ENCODE data around the gene SYNCRIP.
"Not testable (repeated sequence)": the region's sequence is repeated elsewhere in the genome, so short reads cannot be mapped to it uniquely, and the experiment has no call there.

The SYNCRIP gene

DNA sequence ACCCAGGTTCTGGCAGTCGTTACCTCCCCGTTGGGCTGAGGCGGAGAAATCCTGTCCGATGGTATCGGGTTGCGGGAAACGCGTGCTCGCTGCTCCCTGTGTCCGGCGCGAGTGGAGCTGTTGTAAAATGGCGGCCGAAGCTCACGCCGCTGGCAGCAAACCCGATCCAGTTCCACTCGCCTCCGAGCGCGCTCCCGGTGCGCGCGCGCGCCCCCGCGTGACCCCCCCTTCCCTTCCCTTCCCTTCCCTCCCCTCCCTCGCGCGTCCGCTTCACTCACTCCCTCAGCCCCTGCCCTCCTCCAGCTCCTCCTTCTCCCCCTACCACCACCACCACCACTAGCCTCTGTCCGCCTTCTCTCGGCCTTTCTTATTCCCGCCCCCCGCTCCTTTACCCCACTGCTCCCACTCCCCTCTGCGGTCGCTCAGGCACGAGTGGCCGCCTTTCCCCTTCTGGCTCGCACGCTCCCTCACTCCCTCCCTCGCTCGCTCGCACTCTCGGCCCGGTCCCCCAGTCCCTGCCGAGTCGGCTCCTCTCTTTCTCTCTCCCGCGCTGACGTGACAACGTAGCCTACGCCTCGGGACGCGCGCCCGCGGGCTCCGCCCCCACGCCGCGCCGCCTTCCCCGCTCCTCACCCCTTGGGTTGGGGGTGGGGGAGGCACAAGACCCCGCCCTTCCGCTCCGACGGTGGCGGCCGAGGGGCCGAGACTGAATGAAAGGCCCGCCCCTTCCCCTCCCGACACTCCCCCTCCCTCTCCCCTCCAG is at the start of gene SYNCRIP:
SYNCRIP (minus strand) TSS at position 113 of the 763 bp plus-strand sequence. CDS start 1,447 bp downstream, outside the sequence.
- DNase-seq (ENCODE audit: low read depth): peak; percentile 85

GRCh38 chr6:85691478-85691877 is 48.8 kb upstream of the SYNCRIP start:
- DNase-seq (ENCODE audit: low read depth): no peak

GRCh38 chr6:85690071-85690470 is 47.4 kb upstream of the SYNCRIP start:
- no peak for DNase-seq (ENCODE audit: low read depth)

- DNase-seq (ENCODE audit: low read depth): no peak
These were observed 43.0 kb upstream of the SYNCRIP start for GRCh38 chr6:85685713-85686112.

GRCh38 chr6:85684809-85685171 is 42.1 kb upstream of the SYNCRIP start:
- DNase-seq (ENCODE audit: low read depth): no peak

- DNase-seq (ENCODE audit: low read depth): no peak
These were observed 41.6 kb upstream of the SYNCRIP start for GRCh38 chr6:85684133-85684808.

GRCh38 chr6:85681899-85682298 is 39.2 kb upstream of the SYNCRIP start:
- DNase-seq (ENCODE audit: low read depth): not testable (repeated sequence)

GRCh38 chr6:85680388-85680787 is 37.7 kb upstream of the SYNCRIP start:
- DNase-seq (ENCODE audit: low read depth): no peak

DNA sequence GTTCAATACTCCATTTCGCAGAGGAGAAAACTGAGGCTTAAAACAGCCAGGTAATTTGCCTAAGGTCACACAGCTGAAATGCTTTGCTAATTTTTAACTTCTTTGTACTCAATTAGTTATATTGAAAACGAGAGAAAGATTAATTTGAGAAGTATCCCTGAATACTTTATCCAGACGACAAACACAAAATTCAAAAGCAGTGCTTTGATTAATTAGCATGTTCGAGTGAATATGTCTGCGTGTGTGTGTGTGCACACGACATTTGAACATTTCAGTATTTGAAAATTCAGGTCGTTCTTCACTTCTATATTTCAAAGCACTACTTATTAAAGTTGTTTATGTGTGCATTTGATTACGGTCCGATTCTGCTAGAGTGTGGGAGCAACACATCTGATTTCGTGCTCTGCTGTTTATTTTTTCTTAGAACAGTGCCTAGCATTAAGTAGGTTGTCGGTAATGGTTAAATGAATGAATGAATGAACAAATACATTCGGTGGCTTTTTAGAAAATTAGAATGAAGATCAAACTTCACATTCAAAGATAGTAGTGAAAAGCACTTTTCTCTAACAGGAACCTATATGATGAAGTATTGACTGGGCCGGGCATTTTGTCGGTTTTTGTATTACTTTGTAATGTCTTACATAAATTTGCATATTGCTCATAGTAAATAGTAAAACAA is 36.9 kb upstream of the SYNCRIP start:
- DNase-seq (ENCODE audit: low read depth): no peak

DNA sequence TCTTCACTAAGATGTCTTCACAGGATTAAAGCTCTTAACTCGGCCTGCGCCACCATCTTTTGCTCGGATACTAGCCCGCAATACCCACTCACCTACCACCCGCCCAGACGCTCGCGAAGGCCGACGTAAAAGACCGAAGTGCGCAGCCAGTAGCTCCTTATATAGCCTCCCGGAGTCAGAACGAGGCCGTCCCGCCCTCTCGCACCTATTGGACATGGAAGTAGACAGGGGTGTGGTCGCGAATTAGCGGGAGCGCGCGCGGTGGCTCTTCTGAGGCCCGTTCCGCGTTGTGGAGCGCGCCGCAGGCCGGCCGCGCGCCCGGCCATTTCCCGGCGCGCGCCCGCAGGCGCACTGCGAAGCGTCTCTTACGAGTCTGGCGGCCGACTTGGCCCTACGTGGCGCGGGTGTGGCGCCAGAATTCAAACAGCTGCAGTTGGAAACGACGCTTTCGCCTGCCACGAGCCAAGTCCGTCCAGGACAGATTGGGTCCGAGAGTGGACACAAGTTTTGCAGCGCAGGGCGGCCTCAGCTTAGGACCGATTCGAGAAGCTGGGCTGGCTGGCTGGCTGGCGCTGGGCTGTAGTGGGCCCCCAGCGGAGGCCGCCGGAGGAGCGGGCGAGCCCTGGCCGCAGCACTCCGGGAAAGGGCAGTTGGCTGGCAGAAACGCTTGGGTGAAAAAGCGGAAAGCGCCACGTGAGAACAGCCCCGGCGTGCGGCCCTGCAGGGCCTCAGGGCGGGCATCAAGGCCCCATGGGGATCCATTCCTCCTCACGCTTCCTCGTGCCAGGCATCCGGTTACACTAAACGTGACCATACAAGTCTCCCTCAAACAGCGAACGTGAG is 36.1 kb upstream of the SYNCRIP start:
- peak; percentile 90 for DNase-seq (ENCODE audit: low read depth)

- DNase-seq (ENCODE audit: low read depth): no peak
These were observed 35.4 kb upstream of the SYNCRIP start for GRCh38 chr6:85678026-85678601.

DNA sequence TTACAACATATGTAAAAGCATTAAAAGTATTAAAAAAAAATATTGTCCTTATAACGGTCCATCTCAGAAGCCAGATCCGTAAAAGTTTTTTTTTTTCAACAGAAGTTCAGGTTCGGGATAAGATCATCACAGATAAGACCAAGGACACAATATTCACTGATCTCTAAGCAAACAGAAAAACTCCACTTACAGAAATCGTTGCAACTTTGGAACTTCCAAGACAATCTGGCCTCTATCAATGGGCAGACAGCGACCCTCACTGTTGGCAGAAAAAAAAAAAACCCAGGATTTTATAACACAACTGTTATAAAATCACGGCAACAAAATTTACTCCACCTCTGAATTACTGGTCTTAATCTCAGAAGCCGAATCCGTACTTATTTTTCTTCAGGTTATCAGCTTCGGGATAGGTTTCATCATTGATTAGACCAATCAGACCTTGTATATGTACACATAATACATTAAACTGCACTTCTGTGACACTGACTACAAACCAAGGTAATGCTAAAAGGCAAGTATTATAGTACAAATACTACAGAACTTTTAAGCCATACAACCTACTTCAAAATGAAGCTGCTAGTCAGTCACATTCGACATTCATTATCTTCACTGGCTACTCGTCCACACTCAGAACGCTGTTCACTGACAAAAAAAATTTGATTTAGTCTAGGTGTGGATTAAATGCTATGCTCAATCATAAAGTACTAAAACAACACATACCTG is 34.7 kb upstream of the SYNCRIP start:
- no peak for DNase-seq (ENCODE audit: low read depth)

GRCh38 chr6:85676086-85676729 is 33.5 kb upstream of the SYNCRIP start:
- no peak for DNase-seq (ENCODE audit: low read depth)

DNA sequence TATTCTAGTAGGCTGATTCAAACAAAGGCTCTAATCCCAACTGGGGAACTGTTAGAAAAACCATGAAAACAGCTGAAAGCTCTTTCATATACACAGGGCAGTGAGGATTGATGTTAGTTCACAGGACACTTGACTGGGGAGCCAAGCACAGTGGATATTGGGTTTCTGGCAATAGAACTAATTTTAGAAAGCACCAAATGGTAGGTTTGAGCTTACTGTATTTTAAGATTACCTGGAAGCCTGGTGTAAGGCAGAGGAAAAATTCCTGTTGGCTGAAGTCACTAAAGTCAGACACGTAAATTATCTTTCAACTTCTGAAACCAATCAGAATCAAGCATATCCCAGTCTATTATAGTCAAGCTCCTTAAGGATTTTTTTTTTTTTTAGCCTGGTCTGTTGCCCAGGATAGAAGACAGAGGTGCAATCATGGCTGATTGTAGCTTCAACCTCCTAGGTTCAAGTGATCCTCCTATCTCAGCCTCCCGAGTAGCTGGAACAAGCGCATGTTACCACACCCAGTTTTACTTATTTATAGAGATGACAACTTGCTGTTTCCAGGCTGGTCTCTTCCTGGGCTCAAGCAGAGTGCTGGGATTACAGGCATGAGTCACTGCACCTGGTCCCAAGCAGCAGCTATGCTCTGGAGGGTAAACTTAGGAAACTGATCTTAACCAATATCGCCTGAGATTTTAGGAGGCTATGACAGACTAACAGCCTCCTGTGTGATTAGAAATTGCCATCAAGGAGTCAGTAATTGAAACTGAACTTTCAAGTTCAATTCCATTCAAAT is 32.5 kb upstream of the SYNCRIP start:
- DNase-seq (ENCODE audit: low read depth): no peak

DNA sequence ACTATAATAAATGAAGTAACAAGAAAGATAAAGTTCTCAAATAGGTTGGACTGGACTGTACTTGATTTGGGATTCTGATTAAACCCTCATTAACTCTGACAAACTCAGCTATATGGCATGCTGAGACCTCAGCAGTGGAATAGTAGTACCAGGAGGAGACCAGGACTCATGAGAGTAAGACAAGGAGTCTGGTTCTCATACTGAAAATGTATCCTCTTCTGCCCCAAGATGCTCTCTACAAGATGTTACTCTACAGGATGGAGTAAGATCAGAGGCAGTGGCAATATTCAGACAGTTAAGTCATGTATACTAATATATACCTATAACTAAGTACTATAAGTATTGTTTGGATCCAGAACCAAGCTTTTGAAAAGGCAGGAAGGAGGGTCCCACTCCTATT is 31.9 kb upstream of the SYNCRIP start:
- DNase-seq (ENCODE audit: low read depth): no peak

GRCh38 chr6:85673198-85674139 is 30.8 kb upstream of the SYNCRIP start:
- DNase-seq (ENCODE audit: low read depth): no peak

- no peak for DNase-seq (ENCODE audit: low read depth)
These were observed 29.9 kb upstream of the SYNCRIP start for GRCh38 chr6:85672623-85673022.

DNA sequence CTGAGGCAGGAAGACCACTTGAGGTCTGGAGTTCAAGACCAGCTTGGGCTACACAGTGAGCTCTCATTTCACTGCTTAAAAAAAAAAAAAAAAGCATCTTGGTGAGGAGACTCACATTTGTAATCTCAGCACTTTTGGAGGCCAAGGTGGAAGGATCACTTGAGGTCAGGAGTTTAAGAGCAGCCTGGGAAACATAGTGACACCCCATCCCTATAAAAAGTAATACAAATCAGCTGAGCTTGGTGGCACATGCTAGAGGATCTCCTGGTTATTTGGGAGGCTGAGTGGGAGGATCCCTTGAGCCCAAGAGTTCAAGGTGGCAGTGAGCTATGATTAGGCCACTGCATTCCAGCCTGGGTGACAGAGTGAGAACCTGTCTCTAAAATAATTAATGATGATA is 29.4 kb upstream of the SYNCRIP start:
- no peak for DNase-seq (ENCODE audit: low read depth)

GRCh38 chr6:85670573-85670972 is 27.9 kb upstream of the SYNCRIP start:
- no peak for DNase-seq (ENCODE audit: low read depth)

All from non-pigmented ciliary epithelial cell (primary cell).